SU-DHL-6 (cell line): Measurements from ENCODE around the gene PBX2.

Experiments
- H2AFZ ChIP-seq: fragments of 200-600 bp; sonication (generic); 2 replicates; pipeline ENCODE4 v1.6.1; 2014; ENCODE audit warnings: low read depth, mild to moderate bottlenecking, moderate library complexity, mixed read lengths, antibody characterized with exemption, low read length; ENCODE audit not compliant: severe bottlenecking
- H3F3A ChIP-seq: fragments of 200-600 bp; shearing (Covaris generic); 2 replicates; pipeline ENCODE4 v1.6.0; 2016; ENCODE audit warnings: antibody characterized with exemption, mild to moderate bottlenecking; ENCODE audit not compliant: insufficient read depth
- H3K27ac ChIP-seq: fragments of 200-600 bp; sonication (generic); 2 replicates; pipeline ENCODE4 v1.5.1; 2016; ENCODE audit warnings: low read depth, mild to moderate bottlenecking, low read length, moderate library complexity, mixed read lengths
- H3K27me3 ChIP-seq: fragments of 200-600 bp; sonication (generic), shearing (Covaris generic); 2 replicates; pipeline ENCODE4 v1.6.0; 2014; ENCODE audit warnings: mild to moderate bottlenecking, low read length
- H3K36me3 ChIP-seq: fragments of 200-600 bp; sonication (generic); 2 replicates; pipeline ENCODE4 v1.6.1; 2014; ENCODE audit warnings: mild to moderate bottlenecking, low read length, mixed read lengths
- H3K4me2 ChIP-seq: fragments of 300-600, 200-600 bp; shearing (Covaris generic), sonication (generic); 2 replicates; pipeline ENCODE4 v1.6.0; 2014; ENCODE audit warnings: low read length, low read depth, mild to moderate bottlenecking; ENCODE audit not compliant: poor library complexity, severe bottlenecking
- H3K4me3 ChIP-seq: fragments of 200-600 bp; sonication (generic); 2 replicates; pipeline ENCODE4 v1.5.1; 2014; ENCODE audit warnings: antibody characterized with exemption, low read length, mild to moderate bottlenecking, mixed read lengths; ENCODE audit not compliant: insufficient read depth, poor library complexity, severe bottlenecking
- H3K79me2 ChIP-seq: fragments of 200-600 bp; sonication (generic); 2 replicates; pipeline ENCODE4 v1.6.1; 2014; ENCODE audit warnings: mild to moderate bottlenecking, low read length, moderate library complexity; ENCODE audit not compliant: insufficient read depth
- H3K9ac ChIP-seq: fragments of 200-600 bp; sonication (generic); 2 replicates; pipeline ENCODE4 v1.7.0; 2014; ENCODE audit warnings: mild to moderate bottlenecking, low read length
- H3K9me2 ChIP-seq: fragments of 200-600 bp; sonication (generic); replicated peaks from 2 replicates; pipeline ENCODE4 v1.6.1; 2014; ENCODE audit warnings: low read length; ENCODE audit not compliant: insufficient read depth
- H3K9me3 ChIP-seq: fragments of 200-600 bp; sonication (generic); 2 replicates; pipeline ENCODE4 v1.6.1; 2014; ENCODE audit warnings: low read length, mixed read lengths; ENCODE audit not compliant: insufficient read depth
- H4K20me1 ChIP-seq: fragments of 200-600 bp; sonication (generic); 2 replicates; pipeline ENCODE4 v1.6.1; 2014; ENCODE audit warnings: low read depth, mild to moderate bottlenecking, antibody characterized with exemption, low read length, moderate library complexity, mixed read lengths
- CTCF ChIP-seq: fragments of 200-600 bp; sonication (generic); IDR thresholded peaks from one replicate; pipeline ENCODE4 v1.5.1; 2017; ENCODE audit warnings: antibody characterized with exemption, mild to moderate bottlenecking, low read length, moderate library complexity; ENCODE audit not compliant: insufficient read depth, poor library complexity, severe bottlenecking
- EZH2phosphoT487 ChIP-seq: fragments of 200-600 bp; sonication (generic), shearing (Covaris generic); conservative IDR thresholded peaks from 2 replicates; pipeline ENCODE4 v1.6.1; 2018; ENCODE audit warnings: mild to moderate bottlenecking, antibody characterized with exemption, low read length, moderate library complexity, mixed read lengths

PBX2 gene

GRCh38 chr6:32139590-32139989 is 50.4 kb downstream of the PBX2 start:
- Histone ChIP-seq H2AFZ (no peak overlapping the region), H3K9me3 (no peaks in the 10 kb centered on the region), H3K27ac (no peak overlapping the region), H3K36me3 (no peaks in the 10 kb centered on the region), H4K20me1 (no peaks in the 10 kb centered on the region), H3K9ac (no peak overlapping the region), H3K27me3 (no peaks in the 10 kb centered on the region), H3F3A (no peaks in the 10 kb centered on the region), H3K9me2 (no peaks in the 10 kb centered on the region), H3K4me3 (no peak overlapping the region), H3K79me2 (no peaks in the 10 kb centered on the region), H3K4me2 (no peak overlapping the region)
- TF ChIP-seq CTCF (no peak), EZH2phosphoT487 (no peak)

GRCh38 chr6:32137454-32137853 is 52.5 kb downstream of the PBX2 start:
- no peaks in the 10 kb centered on the region for H3K27me3 ChIP-seq
- H3K9me3 ChIP-seq: no peaks in the 10 kb centered on the region
- no peak overlapping the region for H3K4me2 ChIP-seq
- no peak overlapping the region for H2AFZ ChIP-seq
- H4K20me1 ChIP-seq: no peaks in the 10 kb centered on the region
- H3K9me2 ChIP-seq: no peaks in the 10 kb centered on the region
- no peaks in the 10 kb centered on the region for H3F3A ChIP-seq
- no peak overlapping the region for H3K4me3 ChIP-seq
- H3K27ac ChIP-seq: no peak overlapping the region
- no peak overlapping the region for H3K9ac ChIP-seq
- H3K36me3 ChIP-seq: no peaks in the 10 kb centered on the region
- no peaks in the 10 kb centered on the region for H3K79me2 ChIP-seq
- TF ChIP-seq CTCF: no peak
- TF ChIP-seq EZH2phosphoT487: no peak
